GM18520 (cell line): ENCODE results near the gene SLX4IP.
"Not testable (repeated sequence)": the region's sequence is repeated elsewhere in the genome, so short reads cannot be mapped to it uniquely, and the experiment has no call there.

Experiments
- ATAC-seq: cut with Tn5 transposase; IDR thresholded peaks from one replicate; pipeline ENCODE4 v1.9.1; 2021; ENCODE audit not compliant: unreplicated experiment

The SLX4IP gene

DNA sequence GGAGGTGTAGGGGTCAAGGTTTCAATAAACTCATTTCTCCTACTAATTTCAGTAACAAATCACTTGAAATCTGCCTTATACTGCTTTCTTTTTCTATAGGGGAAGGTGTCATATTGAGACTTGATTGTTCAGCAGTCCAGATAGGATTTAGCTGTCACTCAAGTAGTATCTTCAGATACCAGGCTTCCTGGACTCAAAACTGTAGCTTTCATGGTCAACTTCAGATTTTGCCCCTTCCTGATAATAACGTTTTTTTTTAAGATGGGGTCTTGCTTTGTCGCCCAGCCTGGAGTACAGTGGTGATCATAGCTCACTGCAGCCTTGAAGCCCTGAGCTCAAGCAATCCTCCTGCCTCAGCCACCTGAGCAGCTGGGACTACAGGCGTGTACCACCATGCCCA, 160.9 kb downstream of the SLX4IP start:
- no peak for ATAC-seq

DNA sequence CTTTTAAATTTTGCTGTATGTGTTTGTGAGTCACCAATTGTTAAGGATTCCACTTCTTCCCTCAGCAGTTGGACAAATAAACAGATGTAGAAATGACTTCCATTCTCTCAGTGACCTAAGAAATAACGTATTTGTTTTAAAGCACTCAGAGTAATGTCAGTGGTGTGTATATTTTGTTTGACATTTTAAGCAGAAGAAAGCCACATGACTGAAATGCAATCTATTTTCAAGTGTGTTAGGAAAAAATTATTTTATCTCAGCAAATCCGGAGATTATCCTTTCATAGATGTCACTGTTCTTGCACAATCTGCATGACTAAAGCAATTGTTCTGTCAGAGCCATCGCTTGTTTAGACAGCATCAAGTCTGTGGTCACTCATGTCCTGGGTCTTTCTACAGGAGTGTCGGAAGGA, 161.6 kb downstream of the SLX4IP start:
- ATAC-seq, result no peak

DNA sequence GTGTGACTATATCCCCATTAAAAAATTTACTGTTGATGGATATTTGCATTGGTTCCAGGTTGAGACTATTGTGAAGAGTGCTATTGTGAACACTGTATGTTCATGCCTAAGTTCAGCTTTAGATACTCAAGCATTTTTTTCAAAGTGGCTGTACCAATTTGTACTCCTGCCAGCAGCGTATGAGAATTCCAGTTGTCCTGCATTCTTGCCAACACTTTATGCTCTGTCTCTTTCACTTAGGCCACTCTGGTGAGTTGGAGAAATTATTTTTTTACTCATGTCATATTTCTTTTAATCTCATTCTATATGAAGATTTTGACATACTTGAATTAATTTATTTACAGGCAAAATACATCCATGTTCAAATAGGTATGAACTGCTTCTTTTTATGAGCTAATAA, 162.5 kb downstream of the SLX4IP start:
- no peak for ATAC-seq

DNA sequence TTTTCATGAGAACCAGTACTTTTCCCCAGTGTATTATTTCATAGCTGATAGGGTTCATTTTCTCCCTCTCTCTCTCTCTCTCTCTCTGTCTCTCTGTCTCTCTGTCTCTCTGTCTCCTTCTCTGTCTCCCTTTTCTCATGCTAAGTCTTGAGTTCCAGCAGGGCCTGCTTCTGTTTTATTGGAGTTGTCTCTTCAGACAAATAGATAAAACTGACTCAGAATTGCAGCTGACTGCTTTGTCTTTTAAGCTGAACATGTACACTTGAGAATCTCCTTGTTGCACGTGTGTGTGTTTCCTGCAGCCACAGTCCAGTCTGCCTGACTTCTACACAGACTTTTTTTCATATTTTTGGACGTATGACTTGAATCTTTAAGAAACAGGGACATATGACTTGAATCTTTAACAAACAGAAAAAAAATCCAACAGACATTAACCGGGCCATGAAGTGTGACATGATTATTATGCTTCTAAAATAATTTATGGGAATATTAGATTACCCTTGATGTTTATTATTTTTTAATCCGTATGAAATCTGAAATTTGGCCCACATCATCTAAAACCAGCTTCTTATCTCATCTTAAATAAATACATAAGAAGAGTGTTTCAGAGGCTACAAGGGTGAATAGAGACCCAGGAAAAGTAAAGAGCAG, 167.2 kb downstream of the SLX4IP start:
- ATAC-seq, result no peak

DNA sequence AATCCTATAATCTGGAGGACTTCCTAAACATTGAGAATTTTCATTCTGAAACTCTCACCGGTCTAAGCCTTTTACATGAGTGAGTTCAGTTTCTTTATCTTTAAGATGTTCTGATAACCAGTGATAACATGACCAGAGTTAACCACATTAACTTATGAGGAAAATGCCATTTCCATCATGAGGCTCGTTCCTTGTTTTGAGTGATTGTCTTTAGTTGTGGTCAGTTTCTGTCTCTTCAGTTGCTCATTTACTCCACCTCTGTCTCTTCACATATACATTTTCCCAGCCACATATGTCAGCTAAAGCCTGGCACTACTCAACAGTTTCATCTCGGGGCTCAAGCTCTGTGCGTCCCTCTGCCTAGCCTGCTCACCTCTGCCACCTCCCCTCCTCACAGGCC, 168.3 kb downstream of the SLX4IP start:
- ATAC-seq, result no peak

DNA sequence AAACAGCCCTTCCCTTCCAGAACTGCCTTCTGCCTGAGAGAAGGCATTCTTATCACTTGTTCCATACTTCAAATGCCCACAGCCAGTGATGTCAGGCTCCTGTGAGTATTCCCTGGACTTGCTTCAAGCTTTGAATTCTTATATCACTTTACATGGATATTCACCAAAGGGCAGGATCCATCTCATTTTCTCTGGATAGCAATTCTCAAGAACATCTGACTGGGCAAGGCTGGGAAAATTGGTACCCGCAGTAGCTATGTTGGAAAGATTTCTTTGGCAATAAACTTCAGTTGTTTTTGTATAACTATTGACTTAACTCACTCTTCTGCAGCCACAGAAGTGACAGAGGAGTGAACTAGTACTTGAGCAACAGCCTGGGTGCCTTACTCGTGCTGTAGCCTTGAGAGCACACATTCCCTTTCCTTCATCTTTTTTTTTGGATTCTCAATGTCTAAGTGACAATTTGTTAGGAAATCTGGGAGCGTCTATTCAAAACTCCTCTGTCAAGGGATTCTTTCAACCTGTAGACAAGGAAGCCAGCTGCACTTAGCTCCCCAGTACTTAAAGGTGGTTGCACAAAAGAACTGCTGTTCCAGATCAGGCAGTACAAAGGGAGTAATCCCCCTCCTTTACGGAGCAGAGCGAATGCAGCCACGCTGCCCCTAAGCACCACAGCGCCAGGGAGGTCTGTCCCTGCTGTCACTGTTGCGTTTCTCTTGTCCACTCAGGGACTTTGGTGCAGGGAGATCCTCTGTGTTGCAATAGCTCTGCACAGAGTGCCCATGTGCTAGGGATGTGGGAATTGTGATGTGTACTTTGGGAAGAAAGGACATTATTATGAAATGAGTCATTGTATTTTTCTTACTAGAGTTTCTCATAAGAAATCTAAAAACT, 169.1 kb downstream of the SLX4IP start:
- ATAC-seq, result no peak

GRCh38 chr20:10604865-10605440, 169.8 kb downstream of the SLX4IP start:
- ATAC-seq, result no peak

GRCh38 chr20:10605547-10606195, 170.6 kb downstream of the SLX4IP start:
- no peak for ATAC-seq

DNA sequence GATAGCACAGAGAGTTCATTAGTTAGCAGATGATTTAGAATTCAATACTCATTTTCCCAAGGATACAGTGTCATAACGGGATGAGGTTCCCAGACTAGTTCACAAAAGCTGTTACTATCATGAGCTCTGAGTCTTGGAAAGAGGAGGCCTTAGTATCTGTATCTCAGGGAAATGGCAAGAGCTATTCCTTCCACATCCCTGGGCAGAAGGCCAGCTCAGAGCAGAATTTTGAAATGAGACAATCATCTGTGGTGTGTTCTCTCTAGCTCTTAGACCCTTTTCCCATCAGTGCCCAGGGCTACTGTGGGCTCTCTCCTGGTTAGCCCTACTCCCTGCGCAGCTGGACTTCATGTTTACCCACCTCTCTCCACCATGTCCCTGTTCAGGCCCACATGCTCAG, 174.2 kb downstream of the SLX4IP start:
- ATAC-seq, result no peak

GRCh38 chr20:10609770-10610169, 174.7 kb downstream of the SLX4IP start:
- no peak for ATAC-seq

GRCh38 chr20:10610251-10610650, 175.1 kb downstream of the SLX4IP start:
- no peak for ATAC-seq

GRCh38 chr20:10611357-10611756, 176.3 kb downstream of the SLX4IP start:
- ATAC-seq, result no peak

DNA sequence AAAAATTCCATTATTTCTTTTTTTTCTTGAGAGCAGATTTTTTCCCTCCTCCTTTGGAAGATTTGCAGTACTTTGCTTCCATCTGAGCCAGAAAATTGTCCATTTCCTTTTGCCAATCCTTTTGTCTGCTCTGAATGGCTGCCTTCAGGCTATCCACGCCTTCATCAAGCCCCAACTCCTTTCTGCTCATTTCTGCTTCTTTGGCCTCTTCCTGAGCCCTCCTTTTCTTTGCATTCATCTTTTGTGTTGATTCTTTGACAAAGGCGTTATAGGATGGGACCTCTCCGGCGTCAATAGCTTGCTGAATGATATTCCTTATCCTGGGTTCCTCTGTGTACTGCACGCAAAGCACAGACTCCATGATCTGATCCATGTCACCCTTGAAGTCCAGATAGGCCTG, 178.3 kb downstream of the SLX4IP start:
- ATAC-seq, result not testable (repeated sequence)

GRCh38 chr20:10613911-10614310, 178.8 kb downstream of the SLX4IP start:
- no peak for ATAC-seq

DNA sequence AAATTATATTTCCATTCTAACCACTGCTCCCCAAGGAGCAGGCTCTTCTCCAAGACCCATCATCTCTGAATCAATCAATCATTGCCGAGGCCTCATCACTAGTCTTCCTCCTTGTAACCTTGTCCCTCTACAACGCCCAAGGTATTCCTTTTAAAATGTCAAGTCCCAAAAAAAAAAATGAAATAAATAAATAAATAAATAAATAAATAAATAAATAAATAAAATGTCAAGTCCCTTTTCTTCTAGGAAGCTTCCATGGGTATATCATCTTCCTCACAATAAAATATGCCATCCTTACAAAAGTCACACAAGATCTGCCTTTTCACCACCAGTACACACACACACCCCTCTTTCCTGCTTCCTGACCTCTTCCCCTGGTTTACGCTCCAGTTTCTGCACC, 181.1 kb downstream of the SLX4IP start:
- ATAC-seq, result no peak

- not testable (repeated sequence) for ATAC-seq
Observed at GRCh38 chr20:10617549-10618133, 182.5 kb downstream of the SLX4IP start.

GRCh38 chr20:10618611-10619245, 183.6 kb downstream of the SLX4IP start:
- no peak for ATAC-seq

DNA sequence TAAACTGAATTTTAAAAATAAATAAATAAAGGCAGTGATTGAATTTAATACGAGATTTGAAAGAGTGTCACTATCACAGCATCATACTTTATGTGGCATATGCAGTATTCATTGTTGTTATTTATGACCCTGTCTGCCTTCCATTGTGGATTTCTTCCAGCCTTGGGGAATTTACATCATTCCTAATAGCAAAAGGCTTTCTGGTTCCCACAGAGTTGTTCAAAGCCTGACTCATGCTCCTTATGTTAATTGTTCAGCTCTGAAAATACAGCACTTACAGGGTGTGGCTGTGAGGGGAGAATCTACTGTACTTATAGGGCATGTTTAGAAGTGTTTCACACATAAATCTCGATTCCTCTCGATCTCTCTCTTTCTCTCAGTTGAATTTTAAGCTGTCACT, 184.3 kb downstream of the SLX4IP start:
- no peak for ATAC-seq

- ATAC-seq, result no peak
Observed at GRCh38 chr20:10621149-10621548, 186.0 kb downstream of the SLX4IP start.

- ATAC-seq, result no peak
Observed at GRCh38 chr20:10622657-10623418, 187.7 kb downstream of the SLX4IP start.
